A549 (cell line): Measurements from ENCODE around the gene GRK5. TPM values are rescaled to one million over a fixed set of nuclear protein-coding genes. Genes with fewer than 3 reads are reported as not detected.

Experiments
- ATAC-seq, 2 experiments: fragments of 200-7000 bp in 1 of 2; fragments of >200 bp in 1 of 2; cut with Nextera tagmentation in 1 of 2; cut with Tn5 transposase in 1 of 2; 3 replicates each; pipeline versions ENCODE4 v1.8.0 to v1.9.1; 2018 to 2020; ENCODE audit warnings: mild to moderate bottlenecking in 1 of 2, moderate library complexity in 1 of 2
- CTCF ChIA-PET: fragments of 300-600 bp; sonication (Branson Sonifier 250); formaldehyde crosslinking; extraction: SDS; loops from one replicate; lab custom pipeline; 2021; ENCODE audit warnings: antibody characterized with exemption, inconsistent platforms; lab: Yijun Ruan, JAX
- POLR2A ChIA-PET: fragments of 350-600 bp; formaldehyde crosslinking; extraction: SDS; loops from one replicate; lab custom pipeline; 2021; ENCODE audit warnings: antibody characterized with exemption, inconsistent platforms; lab: Yijun Ruan, JAX
- DNase-seq, 2 experiments: peaks; one replicate each; pipeline versions ENCODE4 v3.0.0 to v3.0.0-alpha.2; 2011 to 2016; ENCODE audit warnings: low read depth in 1 of 2, low spot score in 1 of 2
- FAIRE-seq: peaks from 2 replicates; lab custom pipeline; 2011; peaks lifted over from hg19 to GRCh38; lab: Jason Lieb, UNC
- H3K27ac ChIP-seq, 2 experiments: fragments of >200 bp; sonication (Bioruptor Twin); formaldehyde crosslinking; 3 replicates each; pipeline ENCODE4 v1.5.1; 2016 to 2017
- H3K4me1 ChIP-seq: fragments of >200 bp; sonication (Bioruptor Twin); formaldehyde crosslinking; 3 replicates; pipeline ENCODE4 v1.6.1; 2016
- H3K4me2 ChIP-seq: fragments of >200 bp; sonication (Bioruptor Twin); formaldehyde crosslinking; 3 replicates; pipeline ENCODE4 v1.6.1; 2016
- H3K4me3 ChIP-seq: fragments of >200 bp; sonication (Bioruptor Twin); formaldehyde crosslinking; 3 replicates; pipeline ENCODE4 v1.5.1; 2016
- H3K9me3 ChIP-seq: fragments of >200 bp; sonication (Bioruptor Twin); formaldehyde crosslinking; 3 replicates; pipeline ENCODE4 v1.6.1; 2016
- CHD2 ChIP-seq: fragments of 150-350 bp; IDR thresholded peaks from 2 replicates; pipeline ENCODE4 v1.6.1; 2014; ENCODE audit warnings: low read length; ENCODE audit not compliant: partially characterized antibody
- EP300 ChIP-seq, 2 experiments: fragments of >200 bp; sonication (Bioruptor Twin); formaldehyde crosslinking; IDR thresholded peaks; 2 replicates in 1 of 2; 3 replicates in 1 of 2; pipeline ENCODE4 v1.6.1; 2016 to 2017
- FOSL2 ChIP-seq, 2 experiments: fragments of 450-650 bp in 1 of 2; fragments of >200 bp in 1 of 2; sonication (Bioruptor Twin) in 1 of 2; formaldehyde crosslinking; IDR thresholded peaks; 2 replicates each; pipeline versions ENCODE4 v1.5.0 to v1.6.1; 2016 to 2020; ENCODE audit warnings: mild to moderate bottlenecking in 1 of 2, moderate library complexity in 1 of 2
- GATA3 ChIP-seq: IDR thresholded peaks from 2 replicates; pipeline ENCODE4 v1.6.1; 2012; ENCODE audit warnings: borderline replicate concordance
- HOXB13 ChIP-seq: fragments of 250-450 bp; sonication (Bioruptor Pico); IDR thresholded peaks from 2 replicates; pipeline ENCODE4 v1.5.0; 2020; ENCODE audit warnings: low read depth, mild to moderate bottlenecking, moderate library complexity
- JUNB ChIP-seq: fragments of >200 bp; sonication (Bioruptor Twin); formaldehyde crosslinking; IDR thresholded peaks from 2 replicates; pipeline ENCODE4 v1.6.1; 2016
- MAZ ChIP-seq: fragments of 150-350 bp; IDR thresholded peaks from 2 replicates; pipeline ENCODE4 v1.6.1; 2014; ENCODE audit warnings: antibody characterized with exemption, low read depth, low read length, borderline replicate concordance
- MYC ChIP-seq: IDR thresholded peaks from 2 replicates; pipeline ENCODE4 v1.6.1; 2012; ENCODE audit warnings: mild to moderate bottlenecking, inconsistent platforms, low read length, improper control_type of control experiment, borderline replicate concordance
- NR3C1 ChIP-seq: fragments of >200 bp; sonication (Bioruptor Twin); formaldehyde crosslinking; IDR thresholded peaks from 3 replicates; pipeline ENCODE4 v1.6.1; 2017
- PHF8 ChIP-seq: fragments of 200-600 bp; sonication (generic); IDR thresholded peaks from 2 replicates; pipeline ENCODE4 v1.6.1; 2016; ENCODE audit warnings: low read depth, mild to moderate bottlenecking, antibody characterized with exemption, moderate library complexity, borderline replicate concordance
- POLR2AphosphoS2 ChIP-seq: conservative IDR thresholded peaks from 2 replicates; pipeline ENCODE4 v1.6.1; 2012; ENCODE audit warnings: low read length, improper control_type of control experiment, inconsistent platforms
- RNF2 ChIP-seq: fragments of 200-600 bp; sonication (generic); IDR thresholded peaks from 2 replicates; pipeline ENCODE4 v1.6.1; 2016; ENCODE audit warnings: low read depth, mild to moderate bottlenecking, antibody characterized with exemption, moderate library complexity, borderline replicate concordance
- TFCP2L1 ChIP-seq: fragments of 250-450 bp; sonication (Bioruptor Pico); IDR thresholded peaks from 2 replicates; pipeline ENCODE4 v1.5.0; 2021; ENCODE audit warnings: mild to moderate bottlenecking
- ZFP36 ChIP-seq: fragments of 450-650 bp; IDR thresholded peaks from 2 replicates; pipeline ENCODE4 v1.6.1; 2014; ENCODE audit warnings: borderline replicate concordance; ENCODE audit not compliant: partially characterized antibody
- WGBS: methylation state at CpG from one replicate; pipeline ENCODE4 v1.1.6; 2017; ENCODE audit errors: missing lambda C conversion rate; 5-methylcytosine and 5-hydroxymethylcytosine counted together
- polyA plus RNA-seq, 4 experiments: library from polyadenylated mRNA; depleted of rRNA in 3 of 4; stranded (reverse); fragments of >200 nt; fragmentation: RNase III in 1 of 4; extraction: RNeasy Plus Mini Kit Qiagen cat#74134 plus additional on column Dnase treatment in 1 of 4; gene quantifications; 2 replicates in 3 of 4; 3 replicates in 1 of 4; pipeline ENCODE4 v1.2.3, GENCODE V29; 2011 to 2017
- TF ChIP-seq, protein P1 (sequence below): fragments of 250-450 bp; sonication (Bioruptor Pico); IDR thresholded peaks from 2 replicates; pipeline ENCODE4 v1.5.0; 2020; ENCODE audit warnings: low read depth, mild to moderate bottlenecking, moderate library complexity
- TF ChIP-seq, protein P2 (sequence below): IDR thresholded peaks from 2 replicates; pipeline ENCODE4 v1.6.1; 2012
- TF ChIP-seq, protein P3 (sequence below): fragments of 150-350 bp; IDR thresholded peaks from 2 replicates; pipeline ENCODE4 v1.6.1; 2014; ENCODE audit warnings: low read depth, mild to moderate bottlenecking, low read length
- TF ChIP-seq, protein P4 (sequence below): fragments of >200 bp; sonication (Bioruptor Twin); formaldehyde crosslinking; IDR thresholded peaks from 3 replicates; pipeline ENCODE4 v1.6.1; 2016
- TF ChIP-seq, protein P5 (sequence below): fragments of 450-650 bp; IDR thresholded peaks from 2 replicates; pipeline ENCODE4 v1.6.1; 2014; ENCODE audit warnings: antibody characterized with exemption

Gene GRK5
- polyA plus RNA-seq, 2 of the 4 experiments (the other 2 are of a cell fraction): 5.0 to 7.9 TPM

DNA sequence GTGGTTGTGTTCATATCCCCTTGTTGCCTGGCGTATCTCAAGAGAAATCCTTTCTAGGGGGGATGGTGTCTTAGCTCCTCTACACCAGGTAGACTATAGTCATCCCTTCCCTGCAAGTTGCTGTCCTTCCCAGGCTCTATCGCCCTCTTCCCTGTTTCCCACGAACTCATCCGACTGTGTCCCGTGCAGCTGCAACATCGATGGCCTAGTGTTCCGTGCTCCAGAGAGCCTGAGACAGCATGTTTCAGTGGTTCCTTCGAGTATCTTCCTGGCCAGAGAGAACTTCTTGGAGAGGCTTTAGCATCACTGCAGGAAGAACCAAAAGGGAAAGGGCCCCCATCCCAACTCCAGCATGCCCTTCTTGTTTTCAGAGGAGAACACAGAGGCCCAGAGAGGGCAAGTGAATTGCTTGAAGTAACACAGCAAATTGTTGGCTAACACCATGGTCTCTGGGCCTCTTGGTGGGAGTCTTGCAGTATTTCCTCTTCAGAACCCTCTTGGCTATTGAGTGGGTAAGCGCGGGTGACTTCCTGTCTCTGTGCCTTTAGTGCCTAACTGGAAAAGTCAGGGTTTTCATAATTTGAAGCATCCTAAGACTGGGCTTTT lies 172.2 kb downstream of the GRK5 start:
- FAIRE-seq (no peak), ATAC-seq (no peak), DNase-seq (no peak)
- Histone ChIP-seq H3K9me3 (no peaks in the 10 kb centered on the region), H3K4me3 (no peak overlapping the region), H3K27ac (no peak overlapping the region), H3K4me2 (no peak overlapping the region), H3K4me1 (no peaks in the 10 kb centered on the region)
- TF ChIP-seq ZFP36 (no peak), CHD2 (no peak), JUNB (no peak), MYC (no peak), PHF8 (no peak)
- POLR2A ChIA-PET: no interaction called here
- CTCF ChIA-PET: interaction anchor here (1.2 to 1.4 kb wide), 2 partner anchors 56 to 108 kb away, joined by 3 read pairs; no protein-coding TSS in a partner anchor
- 90% methylated on average over 10 of the region's 10 CpGs for WGBS

DNA sequence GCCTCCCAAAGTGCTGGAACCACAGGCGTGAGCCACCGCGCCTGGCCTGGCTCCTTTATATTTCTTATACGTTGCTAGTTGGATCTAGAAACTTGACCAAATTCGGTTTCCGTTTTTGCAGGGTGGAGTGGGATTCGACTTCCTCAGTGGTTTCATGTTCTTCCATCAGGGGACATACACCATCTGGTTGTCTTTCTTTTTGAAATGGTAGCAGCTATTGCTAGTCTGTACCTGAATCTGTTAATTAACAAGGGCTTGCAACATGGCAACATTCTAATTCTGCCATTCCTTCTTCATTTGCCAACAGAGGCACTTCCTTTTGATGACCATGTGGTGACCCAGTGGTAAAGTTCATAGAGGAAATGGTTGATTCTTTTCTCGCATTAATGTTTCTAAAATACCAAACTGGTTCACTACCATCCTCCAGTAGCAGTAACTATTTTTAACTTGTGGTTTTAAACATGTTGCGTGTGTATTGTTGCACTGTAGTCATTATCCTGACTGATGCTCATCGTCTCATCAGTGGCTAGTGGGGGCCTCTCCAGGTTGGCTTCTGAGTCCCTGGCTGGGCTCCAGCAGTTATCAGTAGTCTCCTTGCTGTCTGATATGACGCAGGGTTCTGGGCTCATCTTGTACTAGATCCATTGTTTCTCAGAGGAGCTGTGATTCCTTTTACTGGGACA lies 175.9 kb downstream of the GRK5 start:
- H3K9me3 ChIP-seq: no peaks in the 10 kb centered on the region
- no peaks in the 10 kb centered on the region for H3K4me1 ChIP-seq
- TF ChIP-seq MAZ (no peak), JUNB (no peak)
- TF ChIP-seq, protein P1, sequence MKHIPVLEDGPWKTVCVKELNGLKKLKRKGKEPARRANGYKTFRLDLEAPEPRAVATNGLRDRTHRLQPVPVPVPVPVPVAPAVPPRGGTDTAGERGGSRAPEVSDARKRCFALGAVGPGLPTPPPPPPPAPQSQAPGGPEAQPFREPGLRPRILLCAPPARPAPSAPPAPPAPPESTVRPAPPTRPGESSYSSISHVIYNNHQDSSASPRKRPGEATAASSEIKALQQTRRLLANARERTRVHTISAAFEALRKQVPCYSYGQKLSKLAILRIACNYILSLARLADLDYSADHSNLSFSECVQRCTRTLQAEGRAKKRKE: no peak
- TF ChIP-seq, protein P2, sequence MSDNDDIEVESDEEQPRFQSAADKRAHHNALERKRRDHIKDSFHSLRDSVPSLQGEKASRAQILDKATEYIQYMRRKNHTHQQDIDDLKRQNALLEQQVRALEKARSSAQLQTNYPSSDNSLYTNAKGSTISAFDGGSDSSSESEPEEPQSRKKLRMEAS: no peak
- H3K27ac ChIP-seq: no peak overlapping the region
- ATAC-seq (no peak), FAIRE-seq (no peak), DNase-seq (no peak)
- ChIA-PET POLR2A (no interaction called here), CTCF (interaction anchor here (1.1 to 1.6 kb wide), 3 partner anchors 15 to 177 kb away, joined by 3 to 6 read pairs (median 4); partner anchors contain the start of gene GRK5)
- H3K4me3 ChIP-seq: no peak overlapping the region
- WGBS: 87% methylated on average over 11 of the region's 11 CpGs
- no peak overlapping the region for H3K4me2 ChIP-seq

DNA sequence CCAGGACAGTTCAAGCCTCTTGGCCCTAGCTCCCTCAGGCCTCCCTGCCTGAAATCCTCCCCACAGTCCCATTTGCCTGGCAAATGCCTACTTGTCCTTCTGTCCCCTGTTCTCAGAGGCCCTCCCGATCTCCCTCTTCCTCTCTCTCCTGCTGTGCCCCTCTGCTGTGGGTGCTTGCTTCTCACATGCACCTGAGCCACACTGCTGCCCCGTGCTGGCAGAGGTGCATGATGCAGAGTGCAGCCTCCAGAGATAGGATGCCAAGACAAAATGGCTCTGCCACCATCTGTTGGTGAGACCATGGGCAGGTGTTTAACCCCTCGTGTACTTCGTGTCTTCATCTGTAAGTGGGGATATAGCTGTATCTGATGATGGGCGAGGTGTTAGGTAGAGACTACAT lies 176.8 kb downstream of the GRK5 start:
- POLR2A ChIA-PET: no interaction called here
- DNase-seq (no peak), ATAC-seq (no peak), FAIRE-seq (no peak)
- Histone ChIP-seq H3K4me3 (no peak overlapping the region), H3K4me1 (no peaks in the 10 kb centered on the region), H3K4me2 (no peak overlapping the region)
- CTCF ChIA-PET: interaction anchor here (0.9 kb wide), 1 partner anchor 178 kb away, joined by 3 read pairs; no protein-coding TSS in a partner anchor
- TF ChIP-seq, protein P3, sequence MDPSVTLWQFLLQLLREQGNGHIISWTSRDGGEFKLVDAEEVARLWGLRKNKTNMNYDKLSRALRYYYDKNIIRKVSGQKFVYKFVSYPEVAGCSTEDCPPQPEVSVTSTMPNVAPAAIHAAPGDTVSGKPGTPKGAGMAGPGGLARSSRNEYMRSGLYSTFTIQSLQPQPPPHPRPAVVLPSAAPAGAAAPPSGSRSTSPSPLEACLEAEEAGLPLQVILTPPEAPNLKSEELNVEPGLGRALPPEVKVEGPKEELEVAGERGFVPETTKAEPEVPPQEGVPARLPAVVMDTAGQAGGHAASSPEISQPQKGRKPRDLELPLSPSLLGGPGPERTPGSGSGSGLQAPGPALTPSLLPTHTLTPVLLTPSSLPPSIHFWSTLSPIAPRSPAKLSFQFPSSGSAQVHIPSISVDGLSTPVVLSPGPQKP: no peak
- no peak for TF ChIP-seq POLR2AphosphoS2
- no peak for TF ChIP-seq MAZ
- TF ChIP-seq TFCP2L1: no peak
- no peak for TF ChIP-seq RNF2
- TF ChIP-seq GATA3: no peak
- TF ChIP-seq MYC: no peak
- no peak for TF ChIP-seq HOXB13 (CRISPR knock-in tag)
- no peak for TF ChIP-seq CHD2
- no peak for TF ChIP-seq PHF8
- TF ChIP-seq, protein P2: no peak
- TF ChIP-seq NR3C1: no peak
- no peak for TF ChIP-seq EP300 (IDR thresholded peaks at IDR 0.05)
- no peak for TF ChIP-seq FOSL2 (IDR thresholded peaks at IDR 0.05)
- no peak for TF ChIP-seq FOSL2 (CRISPR knock-in tag; IDR thresholded peaks at IDR 0.05)
- TF ChIP-seq, protein P4, sequence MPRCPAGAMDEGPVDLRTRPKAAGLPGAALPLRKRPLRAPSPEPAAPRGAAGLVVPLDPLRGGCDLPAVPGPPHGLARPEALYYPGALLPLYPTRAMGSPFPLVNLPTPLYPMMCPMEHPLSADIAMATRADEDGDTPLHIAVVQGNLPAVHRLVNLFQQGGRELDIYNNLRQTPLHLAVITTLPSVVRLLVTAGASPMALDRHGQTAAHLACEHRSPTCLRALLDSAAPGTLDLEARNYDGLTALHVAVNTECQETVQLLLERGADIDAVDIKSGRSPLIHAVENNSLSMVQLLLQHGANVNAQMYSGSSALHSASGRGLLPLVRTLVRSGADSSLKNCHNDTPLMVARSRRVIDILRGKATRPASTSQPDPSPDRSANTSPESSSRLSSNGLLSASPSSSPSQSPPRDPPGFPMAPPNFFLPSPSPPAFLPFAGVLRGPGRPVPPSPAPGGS: no peak
- TF ChIP-seq, protein P5, sequence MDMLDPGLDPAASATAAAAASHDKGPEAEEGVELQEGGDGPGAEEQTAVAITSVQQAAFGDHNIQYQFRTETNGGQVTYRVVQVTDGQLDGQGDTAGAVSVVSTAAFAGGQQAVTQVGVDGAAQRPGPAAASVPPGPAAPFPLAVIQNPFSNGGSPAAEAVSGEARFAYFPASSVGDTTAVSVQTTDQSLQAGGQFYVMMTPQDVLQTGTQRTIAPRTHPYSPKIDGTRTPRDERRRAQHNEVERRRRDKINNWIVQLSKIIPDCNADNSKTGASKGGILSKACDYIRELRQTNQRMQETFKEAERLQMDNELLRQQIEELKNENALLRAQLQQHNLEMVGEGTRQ: no peak
- TF ChIP-seq, all 56 proteins: peak for 0
- 78% methylated on average over 5 of the region's 5 CpGs for WGBS
- H3K9me3 ChIP-seq: no peaks in the 10 kb centered on the region
- no peak overlapping the region for H3K27ac ChIP-seq
